ENCODE data around the gene INAFM2.

Gene INAFM2

DNA sequence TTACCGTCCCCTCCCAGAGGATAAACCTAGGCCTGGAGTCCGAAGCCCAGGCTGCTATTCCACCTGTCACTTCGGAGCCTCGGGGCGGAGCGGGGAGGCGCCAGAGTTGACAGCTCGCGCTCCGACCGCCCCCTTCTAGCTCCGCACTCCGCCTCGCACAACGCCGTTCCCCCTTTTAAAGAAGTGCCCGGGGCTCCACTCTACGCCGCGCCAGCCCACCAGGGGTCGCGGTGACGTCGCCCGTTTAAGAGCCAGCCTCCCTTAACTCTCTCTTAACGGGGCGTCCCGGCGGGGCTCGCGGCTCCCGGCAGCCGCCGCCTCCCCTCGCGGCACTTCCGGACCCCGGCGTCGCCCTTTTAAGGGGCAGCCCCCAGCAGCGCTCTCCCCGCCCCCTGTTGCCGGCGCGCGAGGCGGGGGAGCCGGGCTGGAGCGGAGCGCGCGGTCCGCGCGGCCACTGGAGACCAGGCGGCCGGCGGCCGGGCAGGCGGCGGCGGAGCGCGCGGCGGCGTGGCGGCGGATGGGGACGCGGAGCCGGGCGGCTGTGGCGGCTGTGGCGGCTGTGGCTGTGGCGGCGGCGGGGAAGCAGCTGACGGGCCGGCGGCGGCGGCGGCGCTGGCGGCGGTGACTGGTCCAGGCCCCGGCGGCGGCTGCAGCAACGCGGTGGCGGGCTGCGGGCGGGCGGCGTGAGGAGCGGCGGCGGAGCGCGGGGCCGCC is at the start of gene INAFM2:
TSS of gene INAFM2 (plus strand) at position 454 of the 714 bp plus-strand sequence. CDS start 364 bp downstream, outside the sequence.
- peak; percentile 76 for DNase-seq (ENCODE audit: low read depth)

DNA sequence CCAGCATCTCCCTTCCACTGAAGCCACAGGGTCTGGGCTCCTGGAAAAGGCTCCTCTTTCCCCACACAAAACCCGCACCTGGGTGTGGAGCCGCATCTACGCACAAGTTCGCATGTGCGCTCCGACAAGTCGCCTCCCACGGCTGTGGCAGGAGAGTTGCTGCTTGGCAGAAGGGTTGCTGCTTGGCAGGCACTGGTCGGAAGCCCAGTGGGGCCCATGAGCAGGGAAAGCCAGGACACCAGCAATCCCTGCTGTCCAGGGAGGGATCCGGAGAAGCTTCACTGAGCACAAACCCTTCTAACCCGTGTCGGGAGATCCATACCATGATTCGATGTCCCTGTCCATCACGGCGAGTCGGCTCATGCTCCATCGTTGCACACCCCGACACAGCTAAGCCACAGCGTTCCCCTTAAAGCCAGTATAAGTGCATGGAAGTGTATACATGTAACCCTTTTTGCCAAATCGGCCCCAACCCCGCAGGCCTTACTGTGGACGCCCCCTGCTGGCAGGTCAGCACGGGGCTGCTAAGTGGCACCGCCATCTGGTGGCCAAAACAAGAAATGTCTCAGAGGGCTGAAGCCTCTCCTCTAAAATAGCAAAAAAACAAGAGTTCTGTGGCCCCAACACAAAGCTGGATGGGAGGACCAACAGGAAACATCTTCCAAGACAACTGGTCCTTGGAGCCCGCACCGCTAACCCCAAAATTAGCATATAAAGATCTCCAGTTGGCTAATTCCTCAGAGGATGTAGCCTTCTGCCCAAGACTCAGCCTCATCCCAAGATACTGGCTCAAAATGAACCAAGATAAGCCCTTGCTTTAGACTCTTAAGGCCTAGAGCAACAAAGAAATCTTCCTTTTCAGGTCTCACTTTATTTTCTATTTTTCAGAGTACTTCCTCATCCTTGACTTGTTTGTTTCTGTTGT is 48.9 kb upstream of the INAFM2 start:
- DNase-seq (ENCODE audit: low read depth) = peak; percentile 55

DNA sequence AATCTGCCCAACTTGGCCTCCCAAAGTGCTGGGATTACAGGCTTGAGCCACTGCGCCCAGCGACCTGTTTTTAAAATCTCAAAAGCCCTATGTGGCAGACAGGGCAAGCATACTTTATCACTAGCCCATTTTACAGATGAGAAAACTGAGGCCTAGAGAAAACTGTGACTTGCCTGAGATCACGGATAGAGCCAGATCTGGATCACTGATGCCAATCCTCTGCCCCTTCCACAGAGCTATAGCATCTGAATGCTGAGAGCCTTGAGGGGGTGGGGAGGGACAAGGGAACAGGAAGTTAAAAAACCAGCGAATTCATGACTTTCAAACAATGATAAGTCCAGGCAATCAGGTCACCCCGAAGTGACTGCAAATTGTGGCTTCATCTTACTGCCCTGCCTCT is 48.0 kb upstream of the INAFM2 start:
- no peak for DNase-seq (ENCODE audit: low read depth)

- no peak for DNase-seq (ENCODE audit: low read depth)
Observed at GRCh38 chr15:40275954-40276353, 47.5 kb upstream of the INAFM2 start.

DNA sequence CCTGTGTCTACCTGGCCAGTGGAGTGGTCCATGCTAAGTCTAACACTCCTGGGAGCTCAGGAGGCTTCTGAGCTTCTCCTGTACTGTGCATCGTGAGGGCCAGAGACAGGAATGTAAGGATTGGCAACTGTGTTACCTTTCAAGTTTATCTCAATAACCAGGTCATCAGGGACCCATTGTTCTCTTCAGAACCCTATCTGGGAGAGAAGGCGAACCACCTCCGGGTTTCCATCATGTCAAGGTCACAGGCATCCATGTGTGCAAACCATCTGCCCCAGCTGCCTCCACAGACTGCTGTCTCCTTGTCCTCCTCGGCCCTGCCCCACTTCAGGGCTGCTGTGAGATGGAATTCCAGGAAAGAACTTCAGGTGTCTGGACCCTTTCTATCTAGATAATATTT is 46.6 kb upstream of the INAFM2 start:
- no peak for DNase-seq (ENCODE audit: low read depth)

GRCh38 chr15:40277471-40277870 is 46.0 kb upstream of the INAFM2 start:
- DNase-seq (ENCODE audit: low read depth) = no peak

- DNase-seq (ENCODE audit: low read depth) = no peak
Observed at GRCh38 chr15:40278026-40278425, 45.5 kb upstream of the INAFM2 start.

GRCh38 chr15:40279437-40280141 is 43.9 kb upstream of the INAFM2 start:
- no peak for DNase-seq (ENCODE audit: low read depth)

GRCh38 chr15:40280260-40281056 is 43.0 kb upstream of the INAFM2 start:
- no peak for DNase-seq (ENCODE audit: low read depth)

DNA sequence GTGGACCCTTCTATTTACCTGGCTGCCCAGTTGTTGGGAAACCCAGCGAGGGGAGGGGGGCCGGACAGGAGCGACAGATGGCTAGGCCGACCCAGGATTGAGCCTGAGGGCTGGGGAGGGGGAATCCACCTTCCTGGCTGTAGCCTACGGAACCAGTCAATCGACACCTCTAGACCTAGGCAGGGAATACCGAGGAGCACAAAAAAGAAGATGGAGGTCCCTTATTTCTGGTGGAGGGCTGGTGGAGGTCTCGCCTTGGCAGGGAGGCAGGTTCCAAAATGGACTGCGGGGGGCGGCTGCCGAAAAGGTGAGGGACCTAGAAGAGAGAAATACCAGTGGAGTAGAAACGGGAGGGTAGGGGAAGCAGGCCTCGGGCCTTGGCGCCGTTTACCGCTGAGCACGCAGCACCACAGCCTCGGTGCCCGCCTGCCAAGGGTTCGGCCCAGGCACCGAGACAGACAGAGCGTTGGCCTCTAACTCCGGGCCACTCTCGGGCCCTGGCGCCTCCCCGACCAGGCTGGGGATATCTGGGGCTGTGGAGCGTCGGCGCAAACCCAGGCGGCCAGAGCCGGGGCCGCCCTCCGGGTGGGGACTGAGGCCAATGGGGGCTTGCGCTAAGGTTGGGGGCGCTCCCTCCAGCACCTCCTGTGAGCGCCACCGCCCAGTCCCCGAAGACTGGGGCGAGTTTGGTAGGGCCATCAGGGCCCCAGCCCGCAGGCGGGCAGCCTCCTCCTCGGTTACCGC is 42.3 kb upstream of the INAFM2 start:
- no peak for DNase-seq (ENCODE audit: low read depth)

DNA sequence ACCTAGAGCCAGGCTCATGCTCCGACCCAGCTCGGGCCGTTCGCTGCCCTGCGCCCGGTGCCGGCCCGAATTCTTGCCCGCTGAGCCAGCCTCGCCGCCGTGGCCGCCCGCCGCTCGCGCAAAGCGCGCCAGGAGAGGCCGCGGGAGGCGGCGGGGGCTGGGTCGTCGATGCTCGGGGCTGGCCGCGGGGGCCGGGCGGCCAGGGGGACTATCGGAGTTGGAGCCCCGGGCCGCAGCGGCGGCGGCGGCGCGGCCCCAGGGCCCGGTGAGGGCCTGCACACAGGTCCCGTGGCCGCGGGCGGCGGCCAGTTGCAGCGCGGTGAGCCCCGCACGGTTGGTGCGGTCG is 41.7 kb upstream of the INAFM2 start:
- DNase-seq (ENCODE audit: low read depth) = no peak

DNA sequence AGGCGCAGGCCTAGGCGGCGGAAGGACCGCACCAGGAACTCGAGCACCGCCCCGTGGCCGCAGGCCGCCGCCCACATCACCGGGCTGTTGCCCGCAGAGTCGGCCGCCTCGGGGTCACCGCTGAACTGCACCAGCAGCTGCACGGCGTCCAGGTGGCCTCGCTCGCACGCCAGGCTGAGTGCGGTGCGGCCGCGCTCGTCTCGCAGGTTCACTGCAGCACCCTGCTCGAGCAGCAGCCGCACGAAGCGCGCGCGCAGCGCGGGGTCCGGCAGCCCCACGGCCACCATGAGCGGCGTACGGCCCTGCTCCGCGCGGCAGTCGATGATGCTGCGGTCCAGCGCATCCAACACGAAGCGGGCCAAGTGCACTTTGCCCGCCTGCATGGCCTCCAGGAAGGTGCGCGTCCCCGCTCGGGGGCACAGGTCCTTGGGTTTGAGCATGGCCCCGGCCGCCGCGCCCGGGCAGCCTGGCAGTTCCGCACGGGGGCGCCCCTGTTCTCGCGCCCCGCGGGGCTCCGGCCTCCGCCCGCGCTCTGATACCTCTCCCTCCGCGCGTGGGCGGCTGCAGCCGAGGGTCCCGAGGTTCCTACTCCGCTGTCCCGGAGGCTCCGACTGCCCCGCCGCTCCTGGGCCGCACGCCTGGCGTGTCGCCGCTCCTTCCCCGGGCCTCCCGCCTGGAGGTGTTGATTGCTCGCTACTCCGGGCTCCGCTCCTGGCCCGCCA is 41.2 kb upstream of the INAFM2 start:
- DNase-seq (ENCODE audit: low read depth) = no peak

DNA sequence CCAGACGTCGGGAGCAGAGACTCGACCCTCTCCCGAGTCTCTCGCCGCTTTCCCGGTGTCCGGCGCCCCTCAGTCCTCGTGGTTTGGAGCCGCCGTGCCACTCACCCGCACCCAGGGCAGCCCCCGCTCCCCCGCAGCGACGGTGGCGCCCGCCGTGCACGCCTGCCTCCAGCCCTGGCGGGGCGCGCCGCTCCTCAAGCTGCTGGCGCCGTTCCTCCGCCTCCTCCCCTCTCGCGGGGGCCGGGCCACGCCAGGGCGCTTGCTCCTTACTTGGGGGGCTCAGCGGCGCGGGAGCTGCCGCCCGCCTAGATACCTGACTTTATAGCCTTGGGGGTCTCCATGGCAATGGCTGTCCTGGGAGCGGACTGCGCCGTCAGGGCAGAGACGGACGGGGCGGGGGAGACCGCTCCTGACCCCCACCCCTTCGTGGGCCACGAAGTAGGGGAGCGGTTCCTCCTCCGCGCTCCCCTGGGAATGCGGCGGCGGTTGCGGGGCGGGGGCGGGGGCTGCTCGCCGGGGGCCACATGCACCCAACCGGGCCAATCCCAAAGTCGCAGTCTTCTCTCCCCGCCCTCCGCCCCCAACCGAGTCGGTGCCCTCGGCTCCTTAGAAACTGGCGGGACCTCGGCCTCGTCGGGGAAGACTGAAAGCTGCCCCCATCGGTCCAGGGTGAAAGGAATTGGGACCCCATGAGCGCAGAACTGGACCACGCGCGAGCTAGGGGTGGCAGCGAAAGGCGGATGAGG is 40.5 kb upstream of the INAFM2 start, which contains the start of gene ANKRD63:
TSS of gene ANKRD63 (minus strand) at position 196 of the 746 bp plus-strand sequence. CDS start 478 bp downstream, outside the sequence.
- DNase-seq (ENCODE audit: low read depth) = no peak

DNA sequence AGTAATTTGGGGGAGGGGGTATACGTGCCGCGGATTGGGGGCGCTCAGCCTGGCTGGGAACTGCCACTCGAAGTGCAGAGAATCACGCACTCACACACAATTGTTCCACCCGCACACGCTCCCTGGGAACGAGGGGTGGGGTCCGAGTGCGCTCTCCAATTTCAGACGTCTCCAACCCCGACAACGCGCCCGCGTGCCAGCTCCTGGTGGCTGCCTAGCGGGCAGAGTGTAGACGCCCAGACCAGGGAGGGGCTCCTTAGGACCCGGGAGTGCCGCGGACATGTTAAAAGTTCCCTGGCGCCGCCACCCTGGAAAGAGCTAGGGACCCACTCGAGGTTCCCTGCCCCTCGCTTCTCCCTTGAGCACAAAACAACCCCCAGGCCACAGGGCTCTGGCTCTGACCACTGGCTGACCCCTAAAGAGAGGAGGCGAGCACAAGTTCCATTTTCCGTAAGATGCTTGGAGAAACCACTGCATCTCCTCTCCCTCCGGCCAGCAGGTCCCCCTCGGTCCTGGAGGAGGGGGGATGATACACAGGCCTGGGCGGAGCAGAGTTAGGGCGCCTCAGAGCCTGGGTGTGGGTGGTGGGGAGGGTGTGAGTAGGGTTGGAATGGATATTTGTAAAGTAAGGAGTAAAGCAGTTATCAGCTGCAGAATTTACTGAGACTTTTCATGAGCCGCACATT is 39.7 kb upstream of the INAFM2 start:
- no peak for DNase-seq (ENCODE audit: low read depth)

- DNase-seq (ENCODE audit: low read depth) = no peak
Observed at GRCh38 chr15:40285151-40285550, 38.3 kb upstream of the INAFM2 start.

GRCh38 chr15:40285554-40286011 is 37.9 kb upstream of the INAFM2 start:
- no peak for DNase-seq (ENCODE audit: low read depth)

- no peak for DNase-seq (ENCODE audit: low read depth)
Observed at GRCh38 chr15:40286061-40286532, 37.4 kb upstream of the INAFM2 start.

DNA sequence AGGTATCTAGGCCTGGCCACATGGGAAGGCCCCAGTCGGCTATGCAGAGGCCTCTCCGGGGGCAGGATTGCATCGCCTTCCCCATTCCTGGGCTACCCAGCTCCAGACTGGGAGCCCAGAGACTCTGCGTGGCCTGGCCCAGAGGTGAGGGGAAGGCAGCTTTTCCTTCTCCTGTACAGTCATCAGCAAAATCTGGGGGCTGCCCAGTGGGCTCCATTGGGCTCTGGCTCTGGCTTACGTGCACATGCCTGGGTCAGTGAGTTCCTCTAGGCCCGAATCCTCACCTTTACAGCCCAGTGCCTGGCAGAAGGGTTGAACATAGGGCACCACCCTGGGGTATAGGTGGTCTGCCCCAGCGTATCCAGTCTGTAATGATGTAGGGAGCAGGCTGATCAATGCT is 36.7 kb upstream of the INAFM2 start:
- no peak for DNase-seq (ENCODE audit: low read depth)

GRCh38 chr15:40287505-40287904 is 36.0 kb upstream of the INAFM2 start:
- DNase-seq (ENCODE audit: low read depth) = no peak

All from HS-27A (cell line).